A549 (cell line): ENCODE measurements around the gene MIA3.

Experiments used
- BHLHE40 ChIP-seq: IDR thresholded peaks from 2 replicates; pipeline ENCODE4 v1.6.1; 2012; ENCODE audit warnings: low read depth, low read length, inconsistent platforms
- HEYL ChIP-seq: fragments of 250-450 bp; sonication (Bioruptor Pico); IDR thresholded peaks from 2 replicates; pipeline ENCODE4 v1.8.0; 2021; ENCODE audit warnings: mild to moderate bottlenecking, moderate library complexity
- JUN ChIP-seq, 2 experiments: fragments of >200 bp; sonication (Bioruptor Twin); formaldehyde crosslinking; IDR thresholded peaks; 2 replicates in 1 of 2; 3 replicates in 1 of 2; pipeline ENCODE4 v1.6.1; 2016 to 2017
- NR3C1 ChIP-seq: fragments of >200 bp; sonication (Bioruptor Twin); formaldehyde crosslinking; IDR thresholded peaks from 3 replicates; pipeline ENCODE4 v1.6.1; 2017
- POLR2A ChIP-seq: IDR thresholded peaks from 2 replicates; pipeline ENCODE4 v1.6.1; 2012; ENCODE audit warnings: mild to moderate bottlenecking, low read length
- RAD21 ChIP-seq, 2 experiments: fragments of >200 bp in 1 of 2; sonication (Bioruptor Twin) in 1 of 2; formaldehyde crosslinking in 1 of 2; IDR thresholded peaks in 1 of 2; conservative IDR thresholded peaks in 1 of 2; 2 replicates in 1 of 2; 3 replicates in 1 of 2; pipeline ENCODE4 v1.6.1; 2012 to 2018; ENCODE audit warnings: inconsistent platforms in 1 of 2
- SMC3 ChIP-seq: fragments of >200 bp; sonication (Bioruptor Twin); formaldehyde crosslinking; IDR thresholded peaks from 3 replicates; pipeline ENCODE4 v1.6.1; 2018; ENCODE audit warnings: inconsistent platforms
- TF ChIP-seq, protein P1 (sequence below): fragments of >200 bp; sonication (Bioruptor Twin); formaldehyde crosslinking; IDR thresholded peaks from 3 replicates; pipeline ENCODE4 v1.5.1; 2016
- TF ChIP-seq, protein P2 (sequence below): fragments of 250-450 bp; sonication (Bioruptor Pico); IDR thresholded peaks from 2 replicates; pipeline ENCODE4 v1.5.0; 2021; ENCODE audit warnings: mild to moderate bottlenecking, moderate library complexity, borderline replicate concordance

DNA sequence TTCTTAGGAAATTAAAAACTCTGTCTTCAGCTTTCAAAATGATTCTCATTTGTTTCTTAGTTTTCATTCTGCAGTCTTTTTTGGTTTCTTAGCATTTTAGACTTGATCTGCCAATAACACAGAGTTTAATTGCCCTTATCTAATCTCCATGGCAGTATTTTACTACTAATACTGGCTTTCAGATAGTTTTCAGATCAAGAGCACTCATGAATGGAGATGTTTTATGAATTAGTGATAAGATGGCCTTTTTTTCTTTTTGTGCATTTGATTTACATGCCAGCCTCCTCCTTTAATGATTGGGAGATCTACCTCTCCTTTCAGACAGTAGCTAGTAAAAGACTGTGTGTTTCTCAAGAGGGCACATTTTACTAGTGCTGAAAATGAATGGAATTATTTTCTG is 5.6 kb downstream of the MIA3 start:
- TF ChIP-seq SMC3 (no peak), BHLHE40 (no peak), NR3C1 (no peak), JUN (IDR thresholded peaks at IDR 0.05) (no peak), HEYL (CRISPR knock-in tag) (no peak), RAD21 (conservative IDR thresholded peaks at IDR 0.05 in 1 of 2, IDR thresholded peaks at IDR 0.05 in 1 of 2) (no peak), POLR2A (no peak)
- TF ChIP-seq, protein P1, sequence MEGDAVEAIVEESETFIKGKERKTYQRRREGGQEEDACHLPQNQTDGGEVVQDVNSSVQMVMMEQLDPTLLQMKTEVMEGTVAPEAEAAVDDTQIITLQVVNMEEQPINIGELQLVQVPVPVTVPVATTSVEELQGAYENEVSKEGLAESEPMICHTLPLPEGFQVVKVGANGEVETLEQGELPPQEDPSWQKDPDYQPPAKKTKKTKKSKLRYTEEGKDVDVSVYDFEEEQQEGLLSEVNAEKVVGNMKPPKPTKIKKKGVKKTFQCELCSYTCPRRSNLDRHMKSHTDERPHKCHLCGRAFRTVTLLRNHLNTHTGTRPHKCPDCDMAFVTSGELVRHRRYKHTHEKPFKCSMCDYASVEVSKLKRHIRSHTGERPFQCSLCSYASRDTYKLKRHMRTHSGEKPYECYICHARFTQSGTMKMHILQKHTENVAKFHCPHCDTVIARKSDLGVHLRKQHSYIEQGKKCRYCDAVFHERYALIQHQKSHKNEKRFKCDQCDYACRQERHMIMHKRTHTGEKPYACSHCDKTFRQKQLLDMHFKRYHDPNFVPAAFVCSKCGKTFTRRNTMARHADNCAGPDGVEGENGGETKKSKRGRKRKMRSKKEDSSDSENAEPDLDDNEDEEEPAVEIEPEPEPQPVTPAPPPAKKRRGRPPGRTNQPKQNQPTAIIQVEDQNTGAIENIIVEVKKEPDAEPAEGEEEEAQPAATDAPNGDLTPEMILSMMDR = no peak
- TF ChIP-seq, protein P2, sequence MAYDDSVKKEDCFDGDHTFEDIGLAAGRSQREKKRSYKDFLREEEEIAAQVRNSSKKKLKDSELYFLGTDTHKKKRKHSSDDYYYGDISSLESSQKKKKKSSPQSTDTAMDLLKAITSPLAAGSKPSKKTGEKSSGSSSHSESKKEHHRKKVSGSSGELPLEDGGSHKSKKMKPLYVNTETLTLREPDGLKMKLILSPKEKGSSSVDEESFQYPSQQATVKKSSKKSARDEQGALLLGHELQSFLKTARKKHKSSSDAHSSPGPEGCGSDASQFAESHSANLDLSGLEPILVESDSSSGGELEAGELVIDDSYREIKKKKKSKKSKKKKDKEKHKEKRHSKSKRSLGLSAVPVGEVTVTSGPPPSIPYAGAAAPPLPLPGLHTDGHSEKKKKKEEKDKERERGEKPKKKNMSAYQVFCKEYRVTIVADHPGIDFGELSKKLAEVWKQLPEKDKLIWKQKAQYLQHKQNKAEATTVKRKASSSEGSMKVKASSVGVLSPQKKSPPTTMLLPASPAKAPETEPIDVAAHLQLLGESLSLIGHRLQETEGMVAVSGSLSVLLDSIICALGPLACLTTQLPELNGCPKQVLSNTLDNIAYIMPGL (CRISPR knock-in tag) = no peak
